Trophoblast cell (in vitro differentiated cells and primary cell): ENCODE results near the gene ACAP3.

Source experiments
- DNase-seq, 2 donors: peaks; one replicate each; pipeline ENCODE4 v3.0.0-alpha.2; 2016
- H2AFZ ChIP-seq: 2 replicates; pipeline ENCODE4 v1.6.1; 2013; ENCODE audit warnings: low read length, moderate library complexity, mild to moderate bottlenecking; ENCODE audit not compliant: insufficient read depth, poor library complexity
- H2AK5ac ChIP-seq: 2 replicates; pipeline ENCODE4 v1.6.1; 2013; ENCODE audit warnings: mild to moderate bottlenecking, low read length
- H2BK120ac ChIP-seq: 2 replicates; pipeline ENCODE4 v1.6.1; 2013; ENCODE audit warnings: low read length, mild to moderate bottlenecking, moderate library complexity; ENCODE audit not compliant: insufficient read depth, poor library complexity
- H2BK12ac ChIP-seq: 2 replicates; pipeline ENCODE4 v1.6.1; 2013; ENCODE audit warnings: mild to moderate bottlenecking, low read length, moderate library complexity
- H2BK5ac ChIP-seq: 2 replicates; pipeline ENCODE4 v1.6.1; 2013; ENCODE audit warnings: low read length, low read depth, moderate library complexity, mild to moderate bottlenecking; ENCODE audit not compliant: poor library complexity
- H3K14ac ChIP-seq: 2 replicates; pipeline ENCODE4 v1.6.1; 2013; ENCODE audit warnings: mild to moderate bottlenecking, low read length
- H3K18ac ChIP-seq: 2 replicates; pipeline ENCODE4 v1.6.1; 2013; ENCODE audit warnings: mild to moderate bottlenecking, low read length
- H3K23ac ChIP-seq: 2 replicates; pipeline ENCODE4 v1.6.1; 2013; ENCODE audit warnings: low read length
- H3K27ac ChIP-seq: 2 replicates; pipeline ENCODE4 v1.5.1; 2013; ENCODE audit warnings: low read depth, mild to moderate bottlenecking, inconsistent platforms, low read length, moderate library complexity
- H3K27me3 ChIP-seq: 2 replicates; pipeline ENCODE4 v1.6.1; 2013; ENCODE audit warnings: inconsistent platforms, mild to moderate bottlenecking, low read length, moderate library complexity; ENCODE audit not compliant: insufficient read depth
- H3K36me3 ChIP-seq, 2 experiments: 1 replicate in 1 of 2; 2 replicates in 1 of 2; pipeline ENCODE4 v1.6.1; 2013; ENCODE audit warnings: low read length in 2 of 2, mild to moderate bottlenecking in 2 of 2, moderate library complexity in 1 of 2; ENCODE audit not compliant: insufficient read depth in 2 of 2, control insufficient read depth in 1 of 2
- H3K4ac ChIP-seq: 2 replicates; pipeline ENCODE4 v1.6.1; 2013; ENCODE audit warnings: low read depth, mild to moderate bottlenecking, low read length, moderate library complexity
- H3K4me1 ChIP-seq, 2 experiments: 1 replicate in 1 of 2; 2 replicates in 1 of 2; pipeline ENCODE4 v1.6.1; 2013; ENCODE audit warnings: low read length in 2 of 2, mild to moderate bottlenecking in 2 of 2, moderate library complexity in 1 of 2; ENCODE audit not compliant: insufficient read depth in 2 of 2, control insufficient read depth in 1 of 2
- H3K4me2 ChIP-seq: 2 replicates; pipeline ENCODE4 v1.6.1; 2013; ENCODE audit warnings: inconsistent platforms, mild to moderate bottlenecking, low read length, moderate library complexity
- H3K4me3 ChIP-seq: 2 replicates; pipeline ENCODE4 v1.5.1; 2013; ENCODE audit warnings: mild to moderate bottlenecking, low read depth, low read length, inconsistent platforms
- H3K79me1 ChIP-seq: one replicate; pipeline ENCODE4 v1.6.1; 2013; ENCODE audit warnings: low read length
- H3K79me2 ChIP-seq: 2 replicates; pipeline ENCODE4 v1.6.1; 2013; ENCODE audit warnings: low read length, mild to moderate bottlenecking; ENCODE audit not compliant: control insufficient read depth, insufficient read depth, poor library complexity
- H3K9ac ChIP-seq: 2 replicates; pipeline ENCODE4 v1.6.1; 2013; ENCODE audit warnings: mild to moderate bottlenecking, low read length
- H3K9me3 ChIP-seq: 2 replicates; pipeline ENCODE4 v1.6.1; 2013; ENCODE audit warnings: low read depth, mild to moderate bottlenecking, control low read depth, inconsistent platforms, low read length; ENCODE audit not compliant: insufficient read depth
- H4K12ac ChIP-seq: 2 replicates; pipeline ENCODE4 v1.6.1; 2013; ENCODE audit warnings: low read depth, mild to moderate bottlenecking, low read length, moderate library complexity
- H4K8ac ChIP-seq: 2 replicates; pipeline ENCODE4 v1.6.1; 2013; ENCODE audit warnings: low read depth, mild to moderate bottlenecking, low read length, moderate library complexity
- H4K91ac ChIP-seq: one replicate; pipeline ENCODE4 v1.6.1; 2013; ENCODE audit warnings: low read depth, mild to moderate bottlenecking, low read length, moderate library complexity
- WGBS: extraction: QIAGEN DNeasy Blood & Tissue Kit; methylation state at CpG from one replicate; pipeline ENCODE4 v1.1.7; 2013; ENCODE audit warnings: missing lambda C conversion rate; ENCODE audit not compliant: insufficient read length, insufficient coverage; ENCODE audit errors: extremely low coverage; 5-methylcytosine and 5-hydroxymethylcytosine counted together

The ACAP3 gene

DNA sequence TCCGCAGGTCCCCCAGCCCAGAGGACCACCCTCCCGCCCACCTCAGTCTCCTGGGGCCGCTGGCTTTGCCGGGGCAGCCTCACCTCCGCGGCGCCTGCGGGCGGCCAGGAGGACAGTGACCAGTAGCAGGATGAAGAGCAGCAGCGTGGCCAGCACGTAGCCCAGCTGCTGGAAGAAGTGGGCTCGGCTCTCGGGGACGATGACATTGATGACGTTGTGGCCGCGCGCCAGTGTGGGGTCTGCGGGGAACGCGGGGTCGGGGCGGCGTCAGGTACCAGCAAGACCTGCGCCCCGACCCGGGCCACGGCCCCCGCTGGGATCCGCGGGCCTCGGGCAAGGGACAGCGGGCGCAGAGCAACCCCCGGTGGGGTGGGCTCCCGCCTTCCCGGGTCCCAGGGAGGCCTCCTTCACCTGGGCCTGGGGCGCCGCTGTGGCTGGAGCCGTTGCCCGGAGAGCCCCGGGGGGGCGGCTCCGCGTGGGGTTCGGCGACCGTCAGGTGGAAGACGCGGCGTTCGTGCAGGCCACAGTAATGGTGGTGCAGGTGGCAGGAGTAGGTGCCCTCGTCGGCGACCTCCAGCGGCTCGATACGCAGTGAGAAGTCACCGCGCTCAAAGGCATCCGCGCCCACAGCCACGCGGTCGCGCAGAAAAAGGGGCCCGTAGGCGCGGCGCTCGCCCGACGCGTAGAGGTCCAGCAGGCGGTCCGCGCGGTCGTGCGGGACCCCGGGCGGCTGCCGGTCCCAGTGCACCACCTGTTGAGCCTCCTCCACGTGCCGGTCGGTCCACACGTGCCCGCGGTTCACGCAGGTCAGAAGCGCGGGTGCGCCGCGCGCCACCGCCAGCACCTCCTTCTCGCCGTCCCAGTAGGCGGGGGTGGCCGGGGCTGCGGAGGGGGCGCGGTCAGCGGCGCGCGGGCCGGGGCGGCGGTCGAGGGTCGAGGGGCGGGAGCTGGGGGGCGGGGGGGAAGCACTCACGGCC is 46.8 kb upstream of the ACAP3 start:
- peak in 1 of 2 donors; percentile 26 for DNase-seq
- Histone ChIP-seq H2BK5ac (no peak overlapping the region), H4K91ac (no peak overlapping the region), H2AFZ (no peak overlapping the region), H3K27me3 (peaks cover 9% of the 10 kb centered on the region), H3K79me2 (peaks cover 18% of the 10 kb centered on the region), H2AK5ac (no peak overlapping the region), H3K27ac (no peak overlapping the region), H3K36me3 (peaks cover 30 to 31% of the 10 kb centered on the region in 2 experiments), H2BK120ac (no peak overlapping the region), H2BK12ac (no peak overlapping the region), H3K14ac (no peak overlapping the region), H3K18ac (peak overlapping the region; percentile 55), H3K4ac (no peak overlapping the region), H3K4me1 (peaks cover 33 to 39% of the 10 kb centered on the region in 2 experiments), H3K79me1 (peaks cover 30% of the 10 kb centered on the region), H4K8ac (peak overlapping the region; percentile 43), H3K9me3 (no peaks in the 10 kb centered on the region), H4K12ac (no peak overlapping the region), H3K23ac (no peak overlapping the region), H3K4me2 (peak overlapping the region; percentile 32), H3K9ac (no peak overlapping the region), H3K4me3 (peak overlapping the region; percentile 44)
- WGBS: no CpG with 5 or more reads among the region's 116 CpGs

GRCh38 chr1:1353389-1354151 is 45.8 kb upstream of the ACAP3 start:
- Histone ChIP-seq H4K12ac (no peak overlapping the region), H3K14ac (no peak overlapping the region), H3K4me1 (peaks cover 24 to 31% of the 10 kb centered on the region in 2 experiments), H3K9ac (no peak overlapping the region), H2AFZ (no peak overlapping the region), H2BK120ac (no peak overlapping the region), H3K36me3 (peaks cover 30 to 31% of the 10 kb centered on the region in 2 experiments), H2AK5ac (no peak overlapping the region), H3K9me3 (no peaks in the 10 kb centered on the region), H3K4me2 (no peak overlapping the region), H3K4me3 (no peak overlapping the region), H3K27ac (no peak overlapping the region), H3K23ac (no peak overlapping the region), H3K4ac (no peak overlapping the region), H3K18ac (no peak overlapping the region), H3K27me3 (peaks cover 9% of the 10 kb centered on the region), H2BK5ac (no peak overlapping the region), H3K79me1 (peaks cover 25% of the 10 kb centered on the region), H2BK12ac (no peak overlapping the region), H3K79me2 (peaks cover 18% of the 10 kb centered on the region), H4K8ac (peak overlapping the region; percentile 1), H4K91ac (no peak overlapping the region)
- WGBS: no CpG with 5 or more reads among the region's 28 CpGs
- DNase-seq: no peak

DNA sequence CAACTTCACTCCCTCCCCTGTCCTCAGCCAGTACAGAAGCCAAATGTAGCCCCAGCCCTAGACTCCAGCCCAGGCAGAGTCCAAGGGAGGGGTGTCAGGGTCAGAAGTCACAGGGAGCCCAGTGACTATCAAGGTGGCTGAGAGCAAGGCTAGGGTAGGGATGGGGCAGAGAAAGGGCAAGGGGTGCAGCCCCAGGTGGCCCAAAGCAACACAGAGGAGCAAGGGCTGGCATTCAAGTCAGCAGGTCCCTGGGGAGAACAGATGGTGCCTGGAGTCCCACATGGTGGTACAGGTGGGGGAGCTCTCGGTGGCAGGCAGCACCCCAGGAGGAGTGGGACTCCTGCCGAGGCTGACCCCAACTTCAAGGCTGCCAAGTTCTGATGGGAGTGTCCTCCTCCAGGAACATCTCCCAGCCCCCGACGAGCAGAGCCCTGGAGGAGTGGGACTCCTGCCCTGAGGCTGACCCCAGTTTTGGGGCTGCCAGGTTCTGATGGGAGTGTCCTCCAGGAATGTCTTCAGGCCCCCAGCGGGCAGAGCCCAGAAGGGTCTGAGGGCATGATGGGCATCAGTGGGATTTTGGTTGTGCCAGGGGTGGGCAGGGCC is 45.2 kb upstream of the ACAP3 start:
- no peak for DNase-seq

More for the DNA sequence above, 45.2 kb upstream of the ACAP3 start:
- no peak overlapping the region for H3K4me2 ChIP-seq
- H3K4me1 ChIP-seq: peaks cover 27 to 36% of the 10 kb centered on the region in 2 experiments
- peak overlapping the region; percentile 50 for H3K23ac ChIP-seq
- H3K4ac ChIP-seq: no peak overlapping the region
- peak overlapping the region; percentile 14 for H3K18ac ChIP-seq
- no peak overlapping the region for H4K12ac ChIP-seq
- no peak overlapping the region for H2AK5ac ChIP-seq
- H3K36me3 ChIP-seq: peaks cover 30 to 31% of the 10 kb centered on the region in 2 experiments
- peaks cover 20% of the 10 kb centered on the region for H3K79me2 ChIP-seq
- no peak overlapping the region for H2BK5ac ChIP-seq
- H2BK120ac ChIP-seq: no peak overlapping the region
- H4K91ac ChIP-seq: no peak overlapping the region
- H4K8ac ChIP-seq: no peak overlapping the region
- H2BK12ac ChIP-seq: no peak overlapping the region
- peak overlapping the region; percentile 18 for H3K9ac ChIP-seq
- no peak overlapping the region for H3K4me3 ChIP-seq
- H2AFZ ChIP-seq: no peak overlapping the region
- WGBS: no CpG with 5 or more reads among the region's 5 CpGs
- peaks cover 25% of the 10 kb centered on the region for H3K79me1 ChIP-seq
- no peaks in the 10 kb centered on the region for H3K9me3 ChIP-seq
- H3K27me3 ChIP-seq: peaks cover 9% of the 10 kb centered on the region
- H3K27ac ChIP-seq: peak overlapping the region; percentile 42
- no peak overlapping the region for H3K14ac ChIP-seq
